Lower leg skin (tissue), 4 donors: ENCODE results near the gene PRG2. TPM values are rescaled to one million over a fixed set of nuclear protein-coding genes. Genes with fewer than 3 reads are reported as not detected.

Source experiments
- DNase-seq, 2 donors: peaks; one replicate each; pipeline ENCODE4 v3.0.0-alpha.2; 2019; ENCODE audit warnings: low spot score in 2 of 2
- H3K4me3 ChIP-seq: fragments of 200-600 bp; sonication (generic); 2 replicates; pipeline ENCODE4 v1.5.1; 2017; ENCODE audit warnings: mild to moderate bottlenecking, low read depth; ENCODE audit not compliant: poor library complexity, severe bottlenecking
- POLR2A ChIP-seq, 2 donors: fragments of 450-650 bp; IDR thresholded peaks; one replicate each; pipeline ENCODE4 v1.6.1; 2016 to 2017; ENCODE audit warnings: antibody characterized with exemption in 2 of 2, mild to moderate bottlenecking in 1 of 2, moderate library complexity in 1 of 2
- WGBS, 2 donors: methylation state at CpG; one replicate each; pipeline ENCODE4 v1.1.5; 2018; 5-methylcytosine and 5-hydroxymethylcytosine counted together
- intact Hi-C: fragments of 100-400 bp; cut with DNase I; formaldehyde crosslinking; loops from one replicate; pipeline ENCODE4 v1.15.0; 2023; ENCODE audit warnings: low total_unique reads
- total RNA-seq, 4 donors: library from RNA; depleted of rRNA; stranded (reverse); fragments of >200 nt; gene quantifications; one replicate each; pipeline ENCODE4 v1.1.0, GENCODE V29; 2016
- TF ChIP-seq, protein P1 (sequence below), 3 donors: fragments of 450-650 bp; IDR thresholded peaks; one replicate each; pipeline ENCODE4 v1.5.1; 2016; ENCODE audit warnings: antibody characterized with exemption in 3 of 3, mild to moderate bottlenecking in 3 of 3, moderate library complexity in 2 of 3

Gene PRG2
- total RNA-seq, 4 donors from 2014 or later: 0.84 to 1.7 TPM; not detected in 2

DNA sequence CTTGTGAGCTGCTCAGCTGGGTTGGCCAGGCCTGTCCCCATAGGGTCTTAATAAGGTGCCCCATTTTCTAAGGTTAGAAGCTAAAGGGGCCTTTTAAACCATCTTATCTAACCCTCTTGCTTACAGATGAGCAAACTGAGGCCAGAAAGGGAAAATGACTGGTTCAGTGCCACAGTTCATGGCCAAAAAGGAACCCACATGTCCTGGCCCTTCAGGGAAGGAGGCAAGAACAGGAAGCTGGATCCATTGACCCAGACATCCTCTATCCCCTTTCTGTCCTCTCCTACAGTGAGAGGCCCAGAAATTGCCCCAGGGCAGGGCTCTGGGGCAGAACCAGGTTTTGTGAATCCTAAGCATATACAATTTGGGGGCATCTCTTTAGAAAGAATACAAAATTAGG lies 19.5 kb downstream of the PRG2 start:
- intact Hi-C loops: no loop called here
- H3K4me3 ChIP-seq: no peak overlapping the region
- no peak for DNase-seq
- TF ChIP-seq, protein P1, sequence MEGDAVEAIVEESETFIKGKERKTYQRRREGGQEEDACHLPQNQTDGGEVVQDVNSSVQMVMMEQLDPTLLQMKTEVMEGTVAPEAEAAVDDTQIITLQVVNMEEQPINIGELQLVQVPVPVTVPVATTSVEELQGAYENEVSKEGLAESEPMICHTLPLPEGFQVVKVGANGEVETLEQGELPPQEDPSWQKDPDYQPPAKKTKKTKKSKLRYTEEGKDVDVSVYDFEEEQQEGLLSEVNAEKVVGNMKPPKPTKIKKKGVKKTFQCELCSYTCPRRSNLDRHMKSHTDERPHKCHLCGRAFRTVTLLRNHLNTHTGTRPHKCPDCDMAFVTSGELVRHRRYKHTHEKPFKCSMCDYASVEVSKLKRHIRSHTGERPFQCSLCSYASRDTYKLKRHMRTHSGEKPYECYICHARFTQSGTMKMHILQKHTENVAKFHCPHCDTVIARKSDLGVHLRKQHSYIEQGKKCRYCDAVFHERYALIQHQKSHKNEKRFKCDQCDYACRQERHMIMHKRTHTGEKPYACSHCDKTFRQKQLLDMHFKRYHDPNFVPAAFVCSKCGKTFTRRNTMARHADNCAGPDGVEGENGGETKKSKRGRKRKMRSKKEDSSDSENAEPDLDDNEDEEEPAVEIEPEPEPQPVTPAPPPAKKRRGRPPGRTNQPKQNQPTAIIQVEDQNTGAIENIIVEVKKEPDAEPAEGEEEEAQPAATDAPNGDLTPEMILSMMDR (IDR thresholded peaks at IDR 0.05): no peak
- no peak for TF ChIP-seq POLR2A (IDR thresholded peaks at IDR 0.05)

DNA sequence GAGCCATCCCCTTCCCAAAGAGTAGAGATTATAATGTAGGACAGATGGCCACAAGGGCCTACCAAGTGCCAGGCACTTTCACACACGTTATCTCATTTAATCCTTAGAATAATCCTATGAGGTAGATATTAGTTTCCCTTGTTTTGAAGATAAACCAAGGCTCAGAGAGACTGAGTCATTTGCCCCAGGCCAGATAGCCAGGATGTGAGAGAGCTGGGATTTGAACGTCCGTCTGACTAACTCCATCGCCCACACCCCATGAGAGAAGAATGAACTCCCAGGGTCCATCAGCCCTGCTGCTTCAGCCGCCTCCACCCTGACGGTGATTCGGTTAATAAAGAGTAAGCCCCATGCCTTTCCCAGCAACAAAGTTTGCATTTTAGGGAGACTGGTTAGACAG lies 20.2 kb downstream of the PRG2 start:
- no peak for DNase-seq
- H3K4me3 ChIP-seq: no peak overlapping the region
- TF ChIP-seq, protein P1 (IDR thresholded peaks at IDR 0.05): no peak
- intact Hi-C loops: no loop called here
- WGBS, 2 donors: 84 to 85% methylated on average over 7 of the region's 7 CpGs

DNA sequence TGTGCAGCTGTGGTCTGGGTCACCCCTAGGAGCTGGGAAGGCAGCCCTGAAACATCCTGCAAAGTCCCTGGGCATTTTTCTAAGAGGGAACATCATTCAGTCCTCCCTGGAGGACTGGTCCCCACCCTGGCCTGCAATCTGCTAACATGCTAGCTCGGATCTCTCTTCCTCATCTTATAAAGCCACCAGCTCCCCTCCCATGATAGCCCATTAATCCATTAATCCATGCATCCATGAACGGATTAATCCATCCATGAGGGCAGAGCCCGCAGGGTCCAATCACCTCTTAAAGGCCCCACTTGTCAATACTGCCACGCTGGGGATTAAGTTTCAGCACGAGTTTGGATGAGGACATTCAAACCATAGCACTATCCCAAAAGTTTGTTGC lies 21.6 kb downstream of the PRG2 start:
- intact Hi-C loops: no loop called here
- 73 to 74% methylated on average over 5 of the region's 5 CpGs for WGBS, 2 donors
- no peak for TF ChIP-seq POLR2A (IDR thresholded peaks at IDR 0.05)
- TF ChIP-seq, protein P1 (IDR thresholded peaks at IDR 0.05): no peak
- DNase-seq: no peak
- no peak overlapping the region for H3K4me3 ChIP-seq

DNA sequence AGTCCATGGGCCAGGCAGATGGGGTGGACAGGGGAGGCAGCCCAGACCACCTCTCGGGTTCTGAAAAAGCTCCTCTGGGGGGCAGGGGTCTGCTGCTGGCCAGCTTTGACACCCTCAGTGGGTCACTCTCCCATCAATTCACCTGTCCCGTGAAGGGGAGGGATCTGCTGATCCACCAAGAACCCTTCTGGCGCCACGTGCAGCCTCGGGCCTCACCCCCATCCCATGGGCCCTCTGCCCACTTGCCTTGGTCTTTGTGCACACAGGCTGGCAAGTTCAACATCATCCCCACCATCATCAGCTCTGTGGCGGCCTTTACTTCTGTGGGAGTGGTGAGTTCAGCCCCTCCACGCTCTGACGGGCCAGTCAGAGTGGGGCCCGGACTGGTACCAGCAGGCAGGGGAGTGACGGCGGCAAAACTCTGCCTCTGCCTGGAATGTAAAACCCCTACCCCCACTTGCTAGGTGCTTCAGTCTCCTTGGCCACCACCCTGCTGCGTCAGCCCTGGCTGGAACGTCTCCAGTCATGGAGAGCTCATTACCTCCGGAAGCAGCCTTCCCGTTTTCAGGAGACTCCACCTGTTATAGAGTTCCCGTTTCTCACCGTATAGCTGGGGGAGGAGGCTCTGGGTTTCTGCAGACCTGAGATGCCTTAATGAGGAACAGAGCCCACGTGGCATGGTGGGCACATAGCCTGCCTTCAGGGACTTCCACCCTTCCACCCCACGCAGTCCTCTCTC lies 22.2 kb downstream of the PRG2 start:
- intact Hi-C loops: no loop called here
- WGBS, 2 donors: 44 to 59% methylated on average over 19 of the region's 19 CpGs
- no peak overlapping the region for H3K4me3 ChIP-seq
- TF ChIP-seq, protein P1 (IDR thresholded peaks at IDR 0.05): no peak
- TF ChIP-seq POLR2A (IDR thresholded peaks at IDR 0.05): no peak
- DNase-seq: no peak

DNA sequence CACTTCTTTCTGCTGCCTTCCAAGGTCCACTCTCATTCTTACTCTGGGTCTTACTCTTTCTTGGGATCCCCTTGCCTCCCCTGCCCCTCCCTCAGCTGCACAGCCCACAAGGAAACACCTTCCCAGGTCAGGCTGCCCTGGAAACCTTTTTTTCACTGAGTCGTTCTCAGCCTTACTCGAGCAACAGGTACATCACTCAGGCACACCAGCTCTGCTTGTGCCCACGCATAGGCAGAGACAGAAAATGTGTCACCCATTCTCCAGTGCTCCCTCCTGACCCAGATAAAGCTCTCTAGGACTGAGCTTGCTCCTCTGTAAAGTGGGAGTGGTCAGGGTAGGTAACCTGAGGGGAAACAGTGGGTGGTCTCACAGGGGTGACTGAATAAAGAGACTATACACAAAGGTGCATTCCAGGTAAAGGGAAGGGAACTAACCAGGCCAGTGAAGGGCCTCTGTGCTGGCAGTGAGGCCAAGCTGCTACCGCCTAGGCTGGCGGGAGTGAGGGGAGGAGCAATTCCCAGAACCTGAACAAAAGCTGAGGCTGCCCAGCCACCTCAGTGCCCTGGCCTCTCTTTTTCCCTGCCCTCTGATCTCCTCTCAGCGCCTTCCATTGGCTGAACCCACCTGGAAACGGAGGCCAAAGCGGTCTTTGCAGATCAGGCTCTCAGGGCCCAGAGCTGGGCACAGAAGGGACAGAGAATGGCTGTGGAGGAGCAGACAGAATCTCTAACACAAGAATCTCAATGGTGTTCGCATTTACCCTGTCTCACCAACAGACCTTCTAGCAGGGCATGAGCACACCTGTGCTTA lies 25.4 kb downstream of the PRG2 start:
- TF ChIP-seq, protein P1 (IDR thresholded peaks at IDR 0.05): no peak
- H3K4me3 ChIP-seq: no peak overlapping the region
- 76 to 86% methylated on average over 9 of the region's 9 CpGs for WGBS, 2 donors
- DNase-seq: no peak
- intact Hi-C loops: no loop called here
